ENCODE data around the gene BRIP1.
"Not testable (repeated sequence)": the region's sequence is repeated elsewhere in the genome, so short reads cannot be mapped to it uniquely, and the experiment has no call there.

BRIP1 gene

DNA sequence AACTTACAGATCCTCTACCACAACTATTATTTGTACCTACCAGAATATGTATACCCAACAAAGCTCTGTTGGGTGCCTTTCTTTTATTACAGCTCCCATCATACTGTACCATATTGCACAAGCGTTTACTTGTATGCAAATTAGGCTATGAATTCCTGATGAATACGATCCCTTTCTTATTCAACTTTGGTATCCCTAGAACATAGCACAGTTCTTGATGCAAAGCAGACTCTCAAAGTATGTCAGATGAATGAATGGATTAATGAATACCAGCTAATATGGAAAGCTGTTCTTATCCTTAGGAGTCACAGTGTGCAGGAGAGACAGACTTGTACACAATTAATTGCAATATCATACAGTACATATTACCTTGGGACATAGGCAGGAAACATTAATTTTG is 192.6 kb downstream of the BRIP1 start:
- no peak for DNase-seq (ENCODE audit: low read depth in 1 of 2, low spot score in 1 of 2)

DNA sequence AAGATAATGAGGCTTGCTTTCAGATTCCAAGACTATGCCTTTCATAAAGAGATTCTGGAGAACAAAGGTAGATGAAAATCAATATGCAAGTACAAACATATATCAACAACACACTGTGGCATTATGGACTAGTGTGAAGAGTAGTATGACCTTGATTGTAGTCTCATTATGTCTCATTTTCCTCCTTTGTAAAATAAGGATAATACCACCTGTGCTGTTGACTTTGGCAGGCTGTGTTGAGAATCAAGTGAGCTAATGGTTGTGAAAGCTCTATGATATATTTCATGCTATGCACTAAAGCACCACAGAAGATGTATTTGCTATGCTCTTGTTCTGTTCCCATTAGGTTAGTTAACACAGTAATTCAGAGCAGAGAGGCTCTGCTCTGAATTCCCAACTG is 193.8 kb downstream of the BRIP1 start:
- DNase-seq (ENCODE audit: low read depth in 1 of 2, low spot score in 1 of 2), result no peak

DNA sequence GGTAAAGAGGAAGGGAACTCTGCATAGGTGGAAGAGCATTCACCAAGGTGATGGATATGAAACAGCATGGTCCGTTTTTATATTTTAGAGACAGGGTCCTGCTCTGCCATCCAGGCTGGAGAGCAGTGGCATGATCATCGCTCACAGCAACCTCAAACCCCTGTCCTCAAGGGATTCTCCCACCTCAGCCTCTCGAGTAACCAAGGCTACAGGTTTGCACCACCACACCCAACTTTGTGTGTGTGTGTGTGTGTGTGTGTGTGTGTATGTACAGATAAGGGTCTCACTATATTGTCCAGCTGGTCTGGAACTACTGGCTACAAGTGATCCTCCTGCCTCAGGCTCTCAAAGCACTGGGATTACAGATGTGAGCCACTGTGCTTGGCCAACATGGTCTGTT is 194.8 kb downstream of the BRIP1 start:
- no peak for DNase-seq (ENCODE audit: low read depth in 1 of 2, low spot score in 1 of 2)

DNA sequence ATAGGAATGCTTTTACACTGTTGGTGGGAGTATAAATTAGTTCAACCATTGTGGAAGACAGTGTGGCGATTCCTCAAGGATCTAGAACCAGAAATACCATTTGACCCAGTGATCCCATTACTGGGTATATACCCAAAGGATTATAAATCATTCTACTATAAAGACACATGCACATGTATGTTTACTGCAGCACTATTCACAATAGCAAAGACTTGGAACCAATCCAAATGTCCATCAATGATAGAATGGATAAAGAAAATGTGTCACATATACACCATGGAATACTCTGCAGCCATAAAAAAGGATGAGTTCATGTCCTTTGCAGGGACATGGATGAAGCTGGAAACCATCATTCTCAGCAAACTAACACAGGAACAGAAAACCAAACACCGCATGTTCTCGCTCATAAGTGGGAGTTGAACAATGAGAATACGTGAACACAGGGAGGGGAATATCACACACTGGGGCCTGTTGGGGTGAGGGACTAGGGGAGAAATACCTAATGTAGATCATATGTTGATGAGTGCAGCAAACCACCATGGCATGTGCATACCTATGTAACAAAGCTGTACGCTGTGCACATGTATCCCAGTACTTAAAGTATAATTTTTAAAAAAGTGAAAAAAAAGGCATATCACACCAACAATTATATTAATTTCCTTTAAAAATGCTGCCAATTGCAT is 196.8 kb downstream of the BRIP1 start:
- not testable (repeated sequence) for DNase-seq (ENCODE audit: low read depth in 1 of 2, low spot score in 1 of 2)

DNA sequence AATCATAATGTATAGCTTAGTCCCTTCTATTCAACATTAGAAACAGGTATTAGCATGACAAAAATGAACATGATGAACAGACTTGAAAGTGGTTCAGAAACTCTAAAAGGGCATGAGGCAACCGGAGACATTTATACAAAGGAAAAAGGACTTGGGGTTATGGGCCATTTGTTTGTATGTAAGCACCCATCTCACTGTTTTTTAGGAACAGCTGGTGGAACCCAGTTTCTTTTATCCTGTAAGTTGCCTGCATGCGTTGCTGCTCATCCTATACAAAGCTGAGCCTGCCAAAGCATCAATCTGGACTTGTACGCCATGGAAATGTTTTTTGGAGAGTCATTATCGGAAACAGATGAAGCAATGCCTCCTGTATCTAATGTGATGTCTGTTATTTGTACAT is 200.0 kb downstream of the BRIP1 start:
- DNase-seq (ENCODE audit: low read depth in 1 of 2, low spot score in 1 of 2), result no peak

DNA sequence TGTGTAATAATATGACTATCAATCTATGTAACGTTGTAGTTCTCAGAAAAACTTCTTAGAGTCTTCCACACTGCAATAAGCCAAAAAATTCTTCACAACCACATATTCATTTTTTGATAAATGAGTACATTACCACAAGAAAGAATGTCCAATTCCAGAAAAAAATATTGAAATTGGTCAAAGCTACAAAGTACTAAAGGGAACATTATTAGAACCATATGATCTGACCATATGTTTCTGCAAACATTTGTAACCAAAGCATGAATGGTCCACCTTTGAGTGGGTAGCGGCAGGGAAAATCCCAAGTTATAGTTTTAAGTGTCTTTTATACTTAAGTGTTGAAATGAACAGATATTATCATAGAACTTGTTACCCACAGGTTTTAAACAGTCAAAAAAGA is 200.6 kb downstream of the BRIP1 start:
- no peak for DNase-seq (ENCODE audit: low read depth in 1 of 2, low spot score in 1 of 2)

DNA sequence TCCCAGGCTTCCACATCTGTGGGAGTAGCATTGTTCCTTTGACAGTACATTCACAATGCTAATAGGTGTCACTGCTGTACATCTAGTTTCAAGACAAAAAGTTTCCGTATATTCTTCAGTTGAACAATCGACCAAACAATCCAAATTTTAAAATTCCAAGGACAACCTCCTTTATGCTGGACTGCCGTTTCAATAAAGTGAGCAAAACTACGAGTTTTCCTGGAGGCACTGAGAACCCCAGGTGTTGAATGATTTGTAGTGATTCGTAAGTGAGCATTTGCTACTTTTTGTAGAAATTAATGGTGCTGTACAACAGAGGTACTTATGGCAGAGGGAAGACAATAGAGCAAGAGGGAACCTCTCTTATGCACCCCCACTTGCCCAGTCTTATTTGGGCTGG is 201.1 kb downstream of the BRIP1 start:
- DNase-seq (ENCODE audit: low read depth in 1 of 2, low spot score in 1 of 2), result no peak

DNA sequence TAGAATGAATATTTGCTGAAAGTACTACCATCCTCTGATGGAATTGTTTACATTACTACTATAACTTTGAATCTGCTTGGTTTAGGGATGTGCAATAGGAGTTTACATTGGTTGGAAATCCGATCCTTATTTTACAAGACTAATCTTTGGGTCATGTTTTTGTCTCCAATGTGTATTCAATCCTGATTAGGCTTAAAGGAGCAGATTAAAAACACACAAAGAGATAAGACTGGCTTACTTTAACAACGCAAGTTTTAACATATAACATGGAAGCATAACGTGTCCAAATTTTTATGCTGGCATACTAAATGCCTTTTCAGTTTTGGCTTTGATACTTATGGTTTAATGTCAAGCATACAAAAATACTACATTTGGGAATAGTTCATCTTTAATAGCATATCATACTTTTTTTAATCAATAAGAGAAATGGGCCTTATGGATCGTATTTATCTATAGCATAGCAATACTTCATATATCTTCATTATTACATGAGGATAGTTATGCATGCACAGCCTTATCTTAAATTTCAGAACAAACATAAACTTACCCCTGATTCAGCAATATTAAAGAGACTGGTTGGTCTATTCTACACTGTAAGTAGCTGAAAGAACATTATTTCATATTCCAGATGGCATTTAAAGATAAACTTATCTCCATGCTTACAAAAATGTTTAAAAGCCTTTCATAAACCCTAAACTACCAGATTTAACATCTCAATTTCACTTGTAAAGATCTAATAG is 202.4 kb downstream of the BRIP1 start:
- no peak for DNase-seq (ENCODE audit: low read depth in 1 of 2, low spot score in 1 of 2)

DNA sequence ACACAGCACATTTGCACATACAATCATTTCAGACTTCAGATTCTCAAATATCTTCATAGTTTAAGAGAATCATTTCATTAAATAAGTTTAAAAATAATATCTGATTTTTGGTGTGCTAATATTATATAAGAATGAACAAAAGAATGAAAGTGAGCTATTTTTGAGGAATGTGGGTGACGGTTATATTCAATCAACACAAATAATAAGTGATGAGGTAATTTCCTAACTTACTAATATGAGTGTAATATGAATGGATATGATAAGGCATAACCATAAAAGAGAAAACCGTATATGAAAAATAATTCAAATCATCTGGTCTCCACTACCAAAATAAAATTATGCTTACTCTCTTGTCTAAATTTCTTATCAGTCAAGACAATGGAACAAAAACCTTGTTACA is 203.9 kb downstream of the BRIP1 start:
- no peak for DNase-seq (ENCODE audit: low read depth in 1 of 2, low spot score in 1 of 2)

DNA sequence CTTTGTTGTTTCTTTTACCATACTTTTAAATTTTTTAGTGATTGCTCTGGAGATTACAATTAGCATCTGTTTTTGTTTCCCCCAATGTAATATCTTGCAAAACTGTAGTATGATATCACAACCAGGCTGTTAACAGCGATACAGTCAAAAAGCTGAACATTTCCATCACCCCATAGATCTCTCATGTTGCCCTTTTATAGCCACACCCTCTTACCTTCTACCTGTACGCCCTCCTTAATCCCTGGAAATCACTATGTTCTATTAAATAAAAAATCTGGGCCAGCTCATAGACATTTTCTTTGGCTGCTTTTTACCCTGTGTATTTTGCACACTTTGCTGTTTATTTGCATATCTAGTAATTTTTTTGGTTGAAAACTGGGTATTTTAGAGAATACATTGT is 205.1 kb downstream of the BRIP1 start:
- DNase-seq (ENCODE audit: low read depth in 1 of 2, low spot score in 1 of 2), result no peak

DNA sequence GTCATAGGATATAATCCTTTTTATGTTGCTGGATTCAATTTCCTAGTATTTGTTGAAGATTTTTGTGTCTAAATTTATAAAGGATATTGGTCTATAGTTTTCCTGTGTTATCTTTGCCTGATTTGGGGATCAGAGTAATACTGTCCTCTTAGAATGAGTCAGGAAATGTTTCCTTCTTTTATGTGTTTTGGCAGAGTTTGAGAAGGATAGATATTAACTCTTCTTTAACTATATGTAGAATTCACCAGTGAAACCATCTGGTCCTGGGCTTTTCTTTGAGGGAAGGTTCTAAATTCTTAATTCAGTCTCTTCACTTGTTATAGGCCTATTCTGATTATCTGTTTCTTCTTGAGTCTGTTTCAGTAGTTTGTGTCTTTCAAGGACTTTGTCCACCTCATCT is 206.0 kb downstream of the BRIP1 start:
- no peak for DNase-seq (ENCODE audit: low read depth in 1 of 2, low spot score in 1 of 2)

DNA sequence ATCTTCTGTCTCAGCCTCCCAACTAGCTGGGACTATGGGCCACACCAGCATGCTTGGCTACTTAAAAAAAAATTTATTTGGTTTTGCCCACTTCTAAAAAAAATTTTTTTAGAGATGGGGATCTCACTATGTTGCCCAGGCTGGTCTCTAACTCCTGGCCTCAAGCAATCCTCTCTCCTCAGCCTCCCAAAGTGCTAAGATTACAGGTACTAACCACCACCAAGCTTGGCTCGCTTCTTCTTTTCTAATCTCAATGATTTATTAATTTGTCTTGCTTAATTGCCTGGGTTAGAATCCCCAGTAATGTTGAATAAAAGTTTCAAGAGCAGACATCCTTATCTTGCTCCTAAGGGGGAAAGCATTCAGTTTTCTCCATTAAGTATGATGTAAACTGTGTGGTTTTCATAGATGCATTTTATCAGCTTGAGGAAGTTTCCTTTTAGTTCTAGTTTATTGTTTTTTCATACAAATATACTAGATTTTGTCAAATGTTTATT is 206.6 kb downstream of the BRIP1 start:
- no peak for DNase-seq (ENCODE audit: low read depth in 1 of 2, low spot score in 1 of 2)

DNA sequence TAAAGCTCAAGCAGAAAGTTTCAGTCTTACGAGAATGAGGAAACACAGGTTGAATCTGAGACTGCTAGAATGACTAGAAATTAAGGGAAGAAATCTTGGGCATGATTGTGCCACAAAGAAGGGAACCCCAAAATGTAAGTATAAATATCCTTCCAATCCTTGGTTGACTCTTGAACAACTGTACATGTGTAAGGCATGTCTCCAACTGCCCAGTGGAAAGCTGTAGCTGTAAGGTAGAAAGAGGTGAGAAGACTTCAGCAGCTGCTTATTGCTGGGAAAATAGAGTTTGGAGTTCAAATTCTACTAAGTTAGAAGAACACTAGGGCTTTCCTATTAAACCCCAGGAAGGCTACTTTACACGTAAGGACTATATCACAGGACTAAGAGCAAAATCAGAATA is 212.6 kb downstream of the BRIP1 start:
- DNase-seq (ENCODE audit: low read depth in 1 of 2, low spot score in 1 of 2), result no peak

DNA sequence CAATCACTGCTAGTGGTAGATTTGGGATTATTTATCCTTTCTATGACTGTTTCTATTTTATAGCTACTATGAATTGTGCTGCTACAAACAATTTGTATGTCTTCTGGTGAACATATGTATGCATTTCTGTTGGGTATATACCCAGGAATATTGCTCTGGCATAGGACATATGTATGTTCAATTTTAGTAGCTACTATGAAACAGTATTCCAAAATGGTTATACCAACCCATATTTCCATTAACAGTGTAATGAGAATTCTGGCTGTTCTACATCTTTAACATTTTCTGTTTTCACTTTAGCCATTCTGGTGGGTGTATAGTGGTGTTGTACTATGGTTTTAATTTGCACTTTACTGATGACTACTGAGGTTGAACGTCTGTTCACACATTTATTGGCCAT is 214.7 kb downstream of the BRIP1 start:
- no peak for DNase-seq (ENCODE audit: low read depth in 1 of 2, low spot score in 1 of 2)

DNA sequence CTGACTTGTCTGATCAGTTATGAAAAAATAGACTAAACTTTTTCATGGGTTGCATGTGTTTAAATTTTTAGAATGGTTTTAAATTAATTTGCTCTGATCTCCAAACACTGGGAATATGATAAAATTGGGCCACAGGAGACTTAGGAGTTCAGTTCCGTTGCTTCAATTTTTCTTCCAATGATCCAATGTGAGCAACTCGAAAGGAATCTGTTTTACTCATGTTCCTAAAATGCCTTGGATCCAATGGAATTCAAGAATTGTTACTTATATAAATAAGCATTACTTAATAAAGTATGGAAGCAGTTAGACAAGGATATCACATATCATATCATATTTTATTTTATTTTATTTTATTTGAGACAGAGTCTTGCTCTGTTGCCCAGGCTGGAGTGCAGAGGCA is 216.3 kb downstream of the BRIP1 start:
- DNase-seq (ENCODE audit: low read depth in 1 of 2, low spot score in 1 of 2), result no peak

DNA sequence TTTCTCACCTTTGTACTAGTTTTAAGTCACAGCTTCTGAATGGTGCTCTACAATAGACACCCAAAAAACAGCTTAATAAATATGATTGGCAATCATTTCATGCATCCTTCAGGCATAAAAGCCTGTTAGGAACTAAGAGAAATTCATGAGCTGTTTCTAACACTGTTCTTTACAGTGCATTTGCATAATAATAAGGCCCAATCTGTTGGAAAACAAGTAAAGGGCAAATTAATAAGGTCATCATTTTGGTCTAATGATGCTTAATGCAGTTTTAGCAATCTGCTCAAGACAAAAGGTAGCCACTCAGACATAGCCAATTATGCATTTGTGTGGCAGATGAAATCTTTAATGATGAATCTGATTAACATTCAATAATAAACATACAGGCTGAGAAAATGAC is 216.8 kb downstream of the BRIP1 start:
- no peak for DNase-seq (ENCODE audit: low read depth in 1 of 2, low spot score in 1 of 2)

DNA sequence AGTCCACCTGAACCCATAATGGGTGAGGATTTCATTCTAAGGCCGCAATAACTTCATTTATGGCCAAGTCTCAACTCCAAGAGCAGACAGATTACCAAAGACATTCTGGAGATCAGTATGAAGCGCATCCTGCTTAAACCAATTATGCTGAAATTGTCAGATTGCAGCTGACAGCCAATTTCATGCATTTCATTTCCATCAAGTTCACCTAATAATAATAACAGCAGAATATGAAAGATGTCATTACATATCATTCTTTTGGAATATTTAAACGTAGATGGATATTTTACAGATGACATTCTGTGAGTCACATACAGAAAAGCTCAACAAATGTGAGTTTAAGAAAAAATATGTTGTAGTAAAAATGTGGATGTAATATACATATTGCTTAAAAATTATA is 217.4 kb downstream of the BRIP1 start:
- no peak for DNase-seq (ENCODE audit: low read depth in 1 of 2, low spot score in 1 of 2)

DNA sequence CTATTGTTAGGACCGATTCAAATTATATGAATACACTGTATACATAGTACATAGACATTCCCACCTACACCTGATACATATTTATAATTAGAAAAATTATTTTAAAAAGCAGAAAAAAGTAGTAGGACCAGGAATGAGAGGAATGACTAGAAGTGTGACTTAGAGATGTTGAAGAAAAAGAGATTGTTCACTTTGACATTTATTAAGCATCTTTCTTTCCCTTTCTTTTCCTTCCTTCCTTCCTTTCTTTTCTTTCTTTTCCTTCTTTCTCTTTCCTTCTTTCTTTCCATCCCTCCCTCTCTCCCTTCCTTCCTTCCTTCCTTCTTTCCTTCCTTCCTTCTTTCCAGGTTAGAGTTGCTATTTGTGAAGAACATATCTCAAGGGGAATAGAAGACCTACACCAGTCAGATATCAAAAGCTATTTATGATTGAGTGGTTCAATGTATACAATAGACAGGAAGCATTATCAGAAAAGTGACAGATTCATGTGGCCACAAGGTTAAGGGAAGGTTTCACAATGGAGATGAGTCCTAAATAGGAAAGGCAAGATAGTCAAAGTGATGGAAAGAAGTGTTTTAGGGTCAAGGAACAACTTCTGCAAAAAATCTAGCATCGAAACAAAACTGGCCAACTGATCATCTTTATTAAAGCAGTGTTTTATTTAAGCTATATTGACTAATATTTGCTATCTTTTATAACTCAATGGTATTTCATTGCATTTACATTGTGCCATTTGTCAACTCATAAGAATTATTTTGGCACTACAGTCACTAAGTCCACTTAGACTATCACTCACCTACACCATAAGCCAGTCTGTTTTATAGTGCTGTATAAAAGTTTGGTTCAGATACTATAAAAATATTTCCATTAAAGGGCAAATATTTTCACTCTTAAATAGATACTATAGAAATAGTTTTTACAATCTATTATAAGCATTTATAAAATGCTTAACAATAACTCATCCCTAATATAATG is 218.2 kb downstream of the BRIP1 start:
- DNase-seq (ENCODE audit: low read depth in 1 of 2, low spot score in 1 of 2), result no peak

DNA sequence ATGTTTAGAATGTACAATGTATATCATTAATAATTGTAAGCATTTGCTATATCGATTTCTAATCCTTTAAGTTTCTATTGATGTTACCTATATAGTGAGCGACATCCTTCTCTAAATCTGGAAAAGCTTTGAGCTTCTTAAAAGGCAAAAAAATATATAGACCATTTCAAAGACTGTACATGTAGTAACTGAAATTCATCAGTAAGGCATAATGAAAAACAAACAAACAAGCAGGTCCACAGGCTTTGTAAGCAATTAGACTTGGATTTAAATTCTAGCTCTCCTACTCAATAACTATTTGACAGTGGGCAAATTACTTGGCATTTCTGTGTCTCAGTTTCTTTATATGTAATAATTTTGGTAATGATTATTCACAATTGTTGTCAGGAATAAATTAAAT is 220.6 kb downstream of the BRIP1 start:
- DNase-seq (ENCODE audit: low read depth in 1 of 2, low spot score in 1 of 2), result no peak

DNA sequence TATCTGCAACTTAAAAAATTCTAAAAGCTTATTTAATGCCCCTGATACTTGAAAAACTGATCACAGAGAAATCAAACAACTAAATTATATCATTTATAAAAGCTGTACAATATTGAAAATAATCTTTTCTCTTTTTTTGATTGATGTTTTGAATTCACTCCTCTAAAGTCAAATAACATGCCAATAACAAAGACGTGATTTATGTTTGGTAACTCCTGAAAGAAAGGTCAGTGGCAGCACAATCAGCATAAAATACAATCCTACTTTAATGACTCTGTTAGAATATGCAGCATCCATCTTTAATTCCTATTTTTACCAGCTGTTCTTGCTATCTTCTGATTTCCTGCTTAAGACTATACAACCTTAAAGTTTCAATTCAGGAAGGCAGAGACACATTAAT is 221.6 kb downstream of the BRIP1 start:
- no peak for DNase-seq (ENCODE audit: low read depth in 1 of 2, low spot score in 1 of 2)

DNA sequence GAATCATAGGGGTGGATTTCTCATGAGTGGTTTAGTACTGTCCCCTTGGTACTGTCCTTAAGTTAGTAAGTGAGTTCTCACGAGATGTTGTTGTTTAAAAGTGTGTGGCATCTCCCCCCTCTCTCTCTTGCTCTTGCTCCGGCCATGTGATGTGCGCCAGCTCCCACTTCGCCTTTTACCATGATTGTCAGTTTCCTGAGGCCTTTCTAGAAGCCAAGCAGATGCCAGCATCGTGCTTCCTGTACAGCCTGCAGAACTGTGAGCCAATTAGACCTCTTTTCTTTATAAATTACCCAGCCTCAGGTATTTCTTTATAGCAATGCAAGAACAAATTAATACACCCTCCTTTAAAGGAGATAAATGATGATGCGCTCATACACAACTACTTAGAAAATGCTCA is 222.2 kb downstream of the BRIP1 start:
- no peak for DNase-seq (ENCODE audit: low read depth in 1 of 2, low spot score in 1 of 2)

DNA sequence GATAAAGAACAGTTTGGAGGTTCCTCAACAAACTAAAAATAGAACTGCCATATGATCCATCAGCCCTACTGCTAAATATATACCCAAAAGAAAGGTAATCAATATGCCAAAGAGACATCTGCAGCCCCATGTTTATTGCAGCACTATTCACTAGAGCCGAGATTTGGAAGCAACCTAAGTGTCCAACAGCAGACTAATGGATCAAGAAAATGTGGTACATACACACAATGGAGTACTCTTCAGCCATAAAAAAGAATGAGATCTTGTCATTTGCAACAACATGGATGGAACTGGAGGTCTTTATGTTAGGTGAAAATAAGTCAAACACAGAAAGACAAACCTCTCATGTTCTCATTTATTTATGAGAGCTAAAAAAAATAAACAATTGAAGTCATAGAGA is 223.5 kb downstream of the BRIP1 start:
- no peak for DNase-seq (ENCODE audit: low read depth in 1 of 2, low spot score in 1 of 2)

Data from stimulated activated CD4-positive, alpha-beta T cell treated with anti-CD3 and anti-CD28 coated beads, Interleukin-15, amount 100 ng/mL, for 1 hour (primary cell).